ENCODE measurements around the gene ZNF430.

DNA sequence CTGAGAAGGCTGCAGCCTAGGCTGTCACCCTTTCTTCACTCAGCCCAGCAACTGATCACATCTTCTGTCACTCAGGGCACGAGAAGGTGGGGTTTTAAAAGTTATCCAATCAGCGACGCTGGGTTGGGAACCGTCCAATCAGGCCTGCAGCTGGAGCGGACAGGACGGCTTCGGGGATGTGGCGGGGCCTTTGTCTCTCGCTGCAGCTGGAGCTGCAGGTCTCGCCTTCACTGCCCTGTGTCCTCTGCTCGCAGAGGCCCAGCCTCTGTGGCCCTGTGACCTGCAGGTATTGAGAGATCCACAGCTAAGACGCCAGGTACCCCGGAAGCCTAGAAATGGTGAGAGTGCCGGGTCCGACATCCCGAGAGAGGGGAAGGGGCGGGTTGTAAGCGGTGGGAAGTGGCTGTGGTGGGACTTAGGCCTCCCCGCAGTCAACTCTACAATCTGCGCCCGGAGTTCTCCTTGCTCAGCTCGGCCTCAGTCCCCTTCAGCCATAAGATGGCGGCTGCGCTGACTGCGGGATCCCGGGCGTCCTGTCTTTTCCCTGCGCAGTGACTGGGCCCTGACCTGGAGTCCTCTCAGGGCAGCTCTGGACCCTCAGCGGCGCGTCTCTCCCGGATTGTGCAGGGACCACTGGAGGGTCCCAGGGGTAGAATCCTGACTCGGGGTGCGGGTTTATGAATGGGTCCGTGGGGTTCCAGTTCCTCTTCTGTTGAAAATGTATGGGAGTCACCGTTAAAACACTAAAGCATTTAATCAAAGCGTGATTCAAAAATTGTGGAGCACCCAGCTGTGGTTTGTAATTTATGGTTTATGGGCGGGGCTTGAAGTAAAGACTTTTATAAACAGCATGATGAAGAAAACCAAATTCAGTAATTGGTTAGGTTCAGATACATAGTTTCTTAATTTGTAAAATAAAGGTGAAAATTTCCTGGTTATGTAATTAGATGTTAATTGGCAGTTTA lies 61.8 kb downstream of the ZNF430 start, which contains the start of gene ZNF714:
- TF ChIP-seq, protein P1, sequence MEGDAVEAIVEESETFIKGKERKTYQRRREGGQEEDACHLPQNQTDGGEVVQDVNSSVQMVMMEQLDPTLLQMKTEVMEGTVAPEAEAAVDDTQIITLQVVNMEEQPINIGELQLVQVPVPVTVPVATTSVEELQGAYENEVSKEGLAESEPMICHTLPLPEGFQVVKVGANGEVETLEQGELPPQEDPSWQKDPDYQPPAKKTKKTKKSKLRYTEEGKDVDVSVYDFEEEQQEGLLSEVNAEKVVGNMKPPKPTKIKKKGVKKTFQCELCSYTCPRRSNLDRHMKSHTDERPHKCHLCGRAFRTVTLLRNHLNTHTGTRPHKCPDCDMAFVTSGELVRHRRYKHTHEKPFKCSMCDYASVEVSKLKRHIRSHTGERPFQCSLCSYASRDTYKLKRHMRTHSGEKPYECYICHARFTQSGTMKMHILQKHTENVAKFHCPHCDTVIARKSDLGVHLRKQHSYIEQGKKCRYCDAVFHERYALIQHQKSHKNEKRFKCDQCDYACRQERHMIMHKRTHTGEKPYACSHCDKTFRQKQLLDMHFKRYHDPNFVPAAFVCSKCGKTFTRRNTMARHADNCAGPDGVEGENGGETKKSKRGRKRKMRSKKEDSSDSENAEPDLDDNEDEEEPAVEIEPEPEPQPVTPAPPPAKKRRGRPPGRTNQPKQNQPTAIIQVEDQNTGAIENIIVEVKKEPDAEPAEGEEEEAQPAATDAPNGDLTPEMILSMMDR (IDR thresholded peaks at IDR 0.05; ENCODE audit: low read length), result no peak
- TF ChIP-seq EZH2 (IDR thresholded peaks at IDR 0.05; ENCODE audit: borderline replicate concordance, low read length), result no peak
